Hepatocyte (in vitro differentiated cells): Measurements from ENCODE around the gene TBXAS1.

Experiments used
- CTCF ChIP-seq: fragments of 200-600 bp; sonication (generic); IDR thresholded peaks from 2 replicates; pipeline ENCODE4 v1.5.1; 2016; ENCODE audit warnings: antibody characterized with exemption, mild to moderate bottlenecking; ENCODE audit not compliant: poor library complexity
- EZH2phosphoT487 ChIP-seq: fragments of 200-600 bp; sonication (generic); IDR thresholded peaks from one replicate; pipeline ENCODE4 v1.6.1; 2018; ENCODE audit warnings: antibody characterized with exemption, mild to moderate bottlenecking, low read depth, moderate library complexity; ENCODE audit not compliant: unreplicated experiment, severe bottlenecking

DNA sequence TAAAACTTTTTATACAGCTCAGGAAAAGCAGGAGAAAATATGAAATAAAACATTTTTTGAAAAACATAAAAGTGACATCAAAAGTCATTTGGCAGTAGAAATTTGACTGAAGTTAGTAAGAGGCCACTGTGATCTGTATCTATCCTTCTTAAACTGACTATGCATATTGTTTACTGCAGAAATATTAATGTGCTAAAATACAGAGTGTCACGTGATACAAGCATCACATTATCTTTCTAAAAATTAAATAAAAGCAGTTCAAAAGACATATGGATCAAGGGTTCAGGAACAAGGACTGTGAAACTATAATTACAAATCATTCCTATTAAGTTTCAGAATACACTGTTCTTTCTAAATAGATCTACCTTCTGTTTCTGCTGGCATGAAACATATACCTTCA lies 200.0 kb downstream of the TBXAS1 start:
- TF ChIP-seq CTCF (no peak), EZH2phosphoT487 (no peak)
